Ishikawa (cell line): ENCODE results near the gene MS4A13.

Experiments
- CEBPB ChIP-seq: IDR thresholded peaks from 2 replicates; pipeline ENCODE4 v1.6.1; 2012
- CREB1 ChIP-seq: IDR thresholded peaks from 2 replicates; pipeline ENCODE4 v1.6.1; 2012; ENCODE audit warnings: low read depth
- EGR1 ChIP-seq: IDR thresholded peaks from 2 replicates; pipeline ENCODE4 v1.6.1; 2012
- EP300 ChIP-seq: IDR thresholded peaks from 2 replicates; pipeline ENCODE4 v1.6.1; 2012; ENCODE audit warnings: borderline replicate concordance
- FOXM1 ChIP-seq: IDR thresholded peaks from 2 replicates; pipeline ENCODE4 v1.6.1; 2012; ENCODE audit warnings: low read depth, borderline replicate concordance
- RAD21 ChIP-seq: IDR thresholded peaks from 2 replicates; pipeline ENCODE4 v1.6.1; 2012; ENCODE audit warnings: low read depth
- TAF1 ChIP-seq: IDR thresholded peaks from 2 replicates; pipeline ENCODE4 v1.6.1; 2012; ENCODE audit warnings: low read depth, mild to moderate bottlenecking
- TEAD4 ChIP-seq: IDR thresholded peaks from 2 replicates; pipeline ENCODE4 v1.6.1; 2012
- YY1 ChIP-seq: IDR thresholded peaks from 2 replicates; pipeline ENCODE4 v1.6.1; 2012; ENCODE audit warnings: low read depth
- ZBTB7A ChIP-seq: IDR thresholded peaks from 2 replicates; pipeline ENCODE4 v1.6.1; 2012; ENCODE audit warnings: low read depth
- TF ChIP-seq, protein P1 (sequence below): IDR thresholded peaks from 2 replicates; pipeline ENCODE4 v1.6.1; 2012
- TF ChIP-seq, protein P2 (sequence below): IDR thresholded peaks from 2 replicates; pipeline ENCODE4 v1.6.1; 2012
- TF ChIP-seq, protein P3 (sequence below): IDR thresholded peaks from 2 replicates; pipeline ENCODE4 v1.6.1; 2012; ENCODE audit warnings: low read depth, mild to moderate bottlenecking

DNA sequence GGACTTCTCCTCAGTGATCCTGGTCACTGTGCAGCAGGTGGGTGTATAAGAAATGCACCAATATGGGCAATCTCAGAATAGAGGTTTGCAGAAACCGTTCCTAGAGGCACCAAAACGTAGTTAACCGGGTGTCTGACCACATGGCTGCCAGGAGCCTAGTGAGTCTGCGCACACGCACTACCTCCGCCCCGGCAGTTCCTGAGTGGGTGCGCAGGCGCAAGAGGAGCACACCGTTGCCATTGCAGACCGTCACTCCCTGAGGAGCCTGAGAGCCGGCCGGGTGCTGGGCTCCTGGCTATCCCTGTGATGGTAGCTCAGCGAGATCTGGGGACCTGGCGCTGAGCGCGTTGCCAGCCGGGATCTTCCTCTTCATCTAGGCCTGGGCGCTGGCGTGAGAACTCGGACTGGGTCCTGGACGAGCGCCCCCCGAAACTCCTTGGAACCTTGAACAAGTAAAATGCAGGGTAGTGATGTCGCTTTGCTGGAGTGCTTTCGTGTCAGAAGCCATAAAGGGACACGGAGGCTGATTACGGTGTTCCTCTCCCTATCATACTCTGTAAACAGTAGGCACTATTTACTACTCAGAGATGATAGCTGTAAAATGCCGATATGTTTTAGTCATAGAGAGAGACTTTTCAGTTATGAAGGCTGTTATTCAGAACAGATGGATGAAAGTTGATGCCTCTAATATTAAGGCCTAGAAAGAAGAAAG is at the start of gene MS4A13:
- TF ChIP-seq YY1 (no peak), ZBTB7A (no peak), RAD21 (no peak), CEBPB (no peak), EP300 (no peak), TEAD4 (no peak), EGR1 (no peak), FOXM1 (no peak), CREB1 (no peak), TAF1 (no peak)
- TF ChIP-seq, protein P1, sequence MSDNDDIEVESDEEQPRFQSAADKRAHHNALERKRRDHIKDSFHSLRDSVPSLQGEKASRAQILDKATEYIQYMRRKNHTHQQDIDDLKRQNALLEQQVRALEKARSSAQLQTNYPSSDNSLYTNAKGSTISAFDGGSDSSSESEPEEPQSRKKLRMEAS = no peak
- TF ChIP-seq, protein P2, sequence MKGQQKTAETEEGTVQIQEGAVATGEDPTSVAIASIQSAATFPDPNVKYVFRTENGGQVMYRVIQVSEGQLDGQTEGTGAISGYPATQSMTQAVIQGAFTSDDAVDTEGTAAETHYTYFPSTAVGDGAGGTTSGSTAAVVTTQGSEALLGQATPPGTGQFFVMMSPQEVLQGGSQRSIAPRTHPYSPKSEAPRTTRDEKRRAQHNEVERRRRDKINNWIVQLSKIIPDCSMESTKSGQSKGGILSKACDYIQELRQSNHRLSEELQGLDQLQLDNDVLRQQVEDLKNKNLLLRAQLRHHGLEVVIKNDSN = no peak
- TF ChIP-seq, protein P3, sequence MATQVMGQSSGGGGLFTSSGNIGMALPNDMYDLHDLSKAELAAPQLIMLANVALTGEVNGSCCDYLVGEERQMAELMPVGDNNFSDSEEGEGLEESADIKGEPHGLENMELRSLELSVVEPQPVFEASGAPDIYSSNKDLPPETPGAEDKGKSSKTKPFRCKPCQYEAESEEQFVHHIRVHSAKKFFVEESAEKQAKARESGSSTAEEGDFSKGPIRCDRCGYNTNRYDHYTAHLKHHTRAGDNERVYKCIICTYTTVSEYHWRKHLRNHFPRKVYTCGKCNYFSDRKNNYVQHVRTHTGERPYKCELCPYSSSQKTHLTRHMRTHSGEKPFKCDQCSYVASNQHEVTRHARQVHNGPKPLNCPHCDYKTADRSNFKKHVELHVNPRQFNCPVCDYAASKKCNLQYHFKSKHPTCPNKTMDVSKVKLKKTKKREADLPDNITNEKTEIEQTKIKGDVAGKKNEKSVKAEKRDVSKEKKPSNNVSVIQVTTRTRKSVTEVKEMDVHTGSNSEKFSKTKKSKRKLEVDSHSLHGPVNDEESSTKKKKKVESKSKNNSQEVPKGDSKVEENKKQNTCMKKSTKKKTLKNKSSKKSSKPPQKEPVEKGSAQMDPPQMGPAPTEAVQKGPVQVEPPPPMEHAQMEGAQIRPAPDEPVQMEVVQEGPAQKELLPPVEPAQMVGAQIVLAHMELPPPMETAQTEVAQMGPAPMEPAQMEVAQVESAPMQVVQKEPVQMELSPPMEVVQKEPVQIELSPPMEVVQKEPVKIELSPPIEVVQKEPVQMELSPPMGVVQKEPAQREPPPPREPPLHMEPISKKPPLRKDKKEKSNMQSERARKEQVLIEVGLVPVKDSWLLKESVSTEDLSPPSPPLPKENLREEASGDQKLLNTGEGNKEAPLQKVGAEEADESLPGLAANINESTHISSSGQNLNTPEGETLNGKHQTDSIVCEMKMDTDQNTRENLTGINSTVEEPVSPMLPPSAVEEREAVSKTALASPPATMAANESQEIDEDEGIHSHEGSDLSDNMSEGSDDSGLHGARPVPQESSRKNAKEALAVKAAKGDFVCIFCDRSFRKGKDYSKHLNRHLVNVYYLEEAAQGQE = no peak
